ENCODE data around the gene EPHA7.

GRCh38 chr6:93318121-93318520 is 101.2 kb downstream of the EPHA7 start:
- no peak for TF ChIP-seq CTCF (IDR thresholded peaks at IDR 0.05)
- TF ChIP-seq POLR2A (IDR thresholded peaks at IDR 0.05) = no peak

Measured in thyroid gland (tissue), 4 donors.